ENCODE results near the gene TMEM101. TPM values are rescaled to one million over a fixed set of nuclear protein-coding genes. Genes with fewer than 3 reads are reported as not detected.
"Not testable (repeated sequence)": the region's sequence is repeated elsewhere in the genome, so short reads cannot be mapped to it uniquely, and the experiment has no call there.

Gene TMEM101
- total and polyA plus RNA-seq, 4 donors = 28.7 to 43.5 (median 33.1) TPM

DNA sequence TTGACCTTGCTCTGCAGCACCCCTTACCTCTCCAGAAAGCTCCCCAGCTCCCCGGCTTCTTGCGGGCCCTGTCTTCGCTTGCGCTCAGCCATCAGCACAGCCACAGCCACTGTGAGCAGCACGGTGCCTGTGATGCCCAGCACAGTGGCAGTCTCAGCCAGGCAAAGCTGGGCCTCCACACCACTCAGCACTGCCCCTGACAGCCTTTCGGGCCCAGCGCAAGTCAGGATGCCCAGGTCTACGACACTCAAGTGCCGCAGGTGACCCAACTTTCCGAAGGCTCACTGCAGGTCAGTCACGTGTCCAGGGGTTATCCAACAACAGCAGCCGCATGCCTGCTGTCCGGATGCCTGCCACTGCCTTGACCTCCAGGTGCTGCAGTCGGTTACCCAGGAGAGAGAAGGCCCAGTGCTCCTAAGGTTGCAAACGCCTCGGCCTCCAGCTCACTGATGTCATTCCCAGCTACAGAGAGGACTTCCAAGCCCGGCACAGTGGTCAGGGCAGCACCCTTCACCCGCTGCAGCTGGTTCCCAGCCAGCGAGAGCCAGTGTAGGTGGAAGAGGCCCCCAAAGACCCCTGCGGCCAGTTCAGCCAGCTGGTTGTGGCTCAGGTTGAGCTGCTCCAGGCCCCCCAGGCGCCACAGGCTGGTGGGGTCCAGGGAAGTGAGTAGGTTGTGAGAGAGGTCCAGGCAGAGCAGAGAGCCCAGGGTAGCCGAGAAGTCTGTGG lies 8.9 kb upstream of the TMEM101 start:
- Histone ChIP-seq H3K36me3 (ENCODE audit: control insufficient read depth in 4 of 4, insufficient read depth in 4 of 4, low read length in 4 of 4) (peaks cover 0 to 14% (median 0%) of the 10 kb centered on the region in 4 donors), H3K27ac (ENCODE audit: low read depth in 1 of 2, low read length in 1 of 2) (no peak overlapping the region), H3K9ac (ENCODE audit: insufficient read depth in 1 of 2, low read length in 2 of 2) (no peak overlapping the region), H3K9me3 (ENCODE audit: control insufficient read depth in 4 of 4, insufficient read depth in 3 of 4, low read length in 3 of 4) (no peaks in the 10 kb centered on the region), H3K4me1 (ENCODE audit: control insufficient read depth in 5 of 5, insufficient read depth in 5 of 5, low read length in 5 of 5) (no peaks in the 10 kb centered on the region), H3K27me3 (ENCODE audit: control insufficient read depth in 3 of 3, insufficient read depth in 3 of 3, low read length in 2 of 3) (no peaks in the 10 kb centered on the region), H3K4me3 (no peak overlapping the region)
- TF ChIP-seq, protein P1, sequence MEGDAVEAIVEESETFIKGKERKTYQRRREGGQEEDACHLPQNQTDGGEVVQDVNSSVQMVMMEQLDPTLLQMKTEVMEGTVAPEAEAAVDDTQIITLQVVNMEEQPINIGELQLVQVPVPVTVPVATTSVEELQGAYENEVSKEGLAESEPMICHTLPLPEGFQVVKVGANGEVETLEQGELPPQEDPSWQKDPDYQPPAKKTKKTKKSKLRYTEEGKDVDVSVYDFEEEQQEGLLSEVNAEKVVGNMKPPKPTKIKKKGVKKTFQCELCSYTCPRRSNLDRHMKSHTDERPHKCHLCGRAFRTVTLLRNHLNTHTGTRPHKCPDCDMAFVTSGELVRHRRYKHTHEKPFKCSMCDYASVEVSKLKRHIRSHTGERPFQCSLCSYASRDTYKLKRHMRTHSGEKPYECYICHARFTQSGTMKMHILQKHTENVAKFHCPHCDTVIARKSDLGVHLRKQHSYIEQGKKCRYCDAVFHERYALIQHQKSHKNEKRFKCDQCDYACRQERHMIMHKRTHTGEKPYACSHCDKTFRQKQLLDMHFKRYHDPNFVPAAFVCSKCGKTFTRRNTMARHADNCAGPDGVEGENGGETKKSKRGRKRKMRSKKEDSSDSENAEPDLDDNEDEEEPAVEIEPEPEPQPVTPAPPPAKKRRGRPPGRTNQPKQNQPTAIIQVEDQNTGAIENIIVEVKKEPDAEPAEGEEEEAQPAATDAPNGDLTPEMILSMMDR (IDR thresholded peaks at IDR 0.05; ENCODE audit: control extremely low read depth, extremely low read depth) = no peak
- no peak for ATAC-seq (ENCODE audit: insufficient read depth, low FRiP score)
- no peak for DNase-seq
- WGBS, 2 donors = 92% methylated on average over 22 of the region's 22 CpGs

DNA sequence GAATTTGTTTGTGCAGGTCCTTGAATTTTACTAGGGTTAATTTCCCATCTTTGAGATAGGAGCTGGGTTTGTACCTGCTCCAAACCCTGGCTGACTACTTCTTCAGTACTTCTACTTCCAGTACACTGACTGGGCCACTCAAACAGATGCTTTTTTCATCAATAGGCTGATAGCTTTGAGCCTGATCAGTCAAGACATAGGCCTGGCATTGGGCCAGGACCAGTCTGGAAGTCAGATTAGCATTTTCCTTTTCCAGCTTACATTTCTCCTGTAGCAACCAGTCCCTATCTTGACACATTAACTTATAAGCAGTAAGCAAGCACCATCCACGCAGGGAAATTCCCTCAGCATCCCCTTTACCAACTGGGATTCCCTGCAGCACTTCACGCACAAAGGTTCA lies 7.5 kb upstream of the TMEM101 start:
- H3K4me1 ChIP-seq (ENCODE audit: control insufficient read depth in 5 of 5, insufficient read depth in 5 of 5, low read length in 5 of 5) = no peaks in the 10 kb centered on the region
- H3K9ac ChIP-seq (ENCODE audit: insufficient read depth in 1 of 2, low read length in 2 of 2) = no peak overlapping the region
- H3K27ac ChIP-seq (ENCODE audit: low read depth in 1 of 2, low read length in 1 of 2) = no peak overlapping the region
- no peaks in the 10 kb centered on the region for H3K9me3 ChIP-seq (ENCODE audit: control insufficient read depth in 4 of 4, insufficient read depth in 3 of 4, low read length in 3 of 4)
- no peaks in the 10 kb centered on the region for H3K27me3 ChIP-seq (ENCODE audit: control insufficient read depth in 3 of 3, insufficient read depth in 3 of 3, low read length in 2 of 3)
- H3K4me3 ChIP-seq = no peak overlapping the region
- DNase-seq (no peak), ATAC-seq (ENCODE audit: insufficient read depth, low FRiP score) (no peak)
- H3K36me3 ChIP-seq (ENCODE audit: control insufficient read depth in 4 of 4, insufficient read depth in 4 of 4, low read length in 4 of 4) = peaks cover 0 to 9% (median 0%) of the 10 kb centered on the region in 4 donors
- TF ChIP-seq, protein P1 (IDR thresholded peaks at IDR 0.05; ENCODE audit: control extremely low read depth, extremely low read depth) = no peak
- WGBS, 2 donors = 93 to 94% methylated on average over 2 of the region's 2 CpGs

DNA sequence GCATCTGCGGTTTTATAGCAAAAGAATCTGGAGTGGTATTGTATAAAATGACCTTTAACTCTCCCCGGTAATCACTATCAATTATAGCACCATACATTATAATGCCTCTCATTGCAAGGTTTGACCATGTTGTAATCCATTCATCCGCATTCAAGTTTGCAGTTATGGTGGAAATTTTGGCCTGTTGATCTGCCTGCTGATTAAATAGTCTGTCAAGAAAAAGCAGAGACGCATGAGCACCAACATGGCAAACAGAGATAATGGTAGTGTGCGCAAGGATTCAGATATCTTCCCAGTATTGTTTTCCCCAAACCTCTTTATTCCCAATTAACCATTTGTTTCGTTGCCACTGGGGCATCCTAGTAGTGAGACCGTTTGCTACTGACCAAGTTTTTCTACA lies 6.5 kb upstream of the TMEM101 start:
- not testable (repeated sequence) for H3K4me3 ChIP-seq; ATAC-seq (ENCODE audit: insufficient read depth, low FRiP score); H3K36me3 ChIP-seq (ENCODE audit: control insufficient read depth in 4 of 4, insufficient read depth in 4 of 4, low read length in 4 of 4); H3K27me3 ChIP-seq (ENCODE audit: control insufficient read depth in 3 of 3, insufficient read depth in 3 of 3, low read length in 2 of 3); H3K27ac ChIP-seq (ENCODE audit: low read depth in 1 of 2, low read length in 1 of 2); H3K9ac ChIP-seq (ENCODE audit: insufficient read depth in 1 of 2, low read length in 2 of 2); H3K9me3 ChIP-seq (ENCODE audit: control insufficient read depth in 4 of 4, insufficient read depth in 3 of 4, low read length in 3 of 4); DNase-seq; H3K4me1 ChIP-seq (ENCODE audit: control insufficient read depth in 5 of 5, insufficient read depth in 5 of 5, low read length in 5 of 5)
- WGBS, 2 donors = 94 to 95% methylated on average over 7 of the region's 7 CpGs

DNA sequence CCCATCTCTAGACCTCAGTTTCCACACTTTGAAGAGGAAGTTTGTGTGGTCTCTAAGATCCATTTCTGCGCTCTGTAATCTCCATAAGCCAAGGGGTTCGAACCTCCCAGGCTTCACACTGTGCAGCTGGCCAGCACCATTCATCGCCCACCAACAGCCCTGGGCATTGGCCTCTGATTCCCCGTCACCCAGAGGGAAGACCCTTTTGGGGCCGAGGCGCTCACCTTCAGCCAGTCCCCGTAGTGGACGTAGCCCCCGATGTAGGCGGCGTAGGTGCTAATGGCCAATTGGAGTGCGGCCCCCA lies 678 bp downstream of the TMEM101 start:
- H3K4me1 ChIP-seq (ENCODE audit: control insufficient read depth in 5 of 5, insufficient read depth in 5 of 5, low read length in 5 of 5) = peaks cover 0 to 7% (median 0%) of the 10 kb centered on the region in 5 donors
- H3K27me3 ChIP-seq (ENCODE audit: control insufficient read depth in 3 of 3, insufficient read depth in 3 of 3, low read length in 2 of 3) = no peaks in the 10 kb centered on the region
- H3K9ac ChIP-seq (ENCODE audit: insufficient read depth in 1 of 2, low read length in 2 of 2) = peak overlapping the region in 1 of 2 donors; percentile 66
- WGBS, 2 donors = 15% methylated on average over 12 of the region's 12 CpGs
- H3K27ac ChIP-seq (ENCODE audit: low read depth in 1 of 2, low read length in 1 of 2) = peak overlapping the region; percentile 82
- TF ChIP-seq, protein P1 (IDR thresholded peaks at IDR 0.05; ENCODE audit: control extremely low read depth, extremely low read depth) = no peak
- no peaks in the 10 kb centered on the region for H3K9me3 ChIP-seq (ENCODE audit: control insufficient read depth in 4 of 4, insufficient read depth in 3 of 4, low read length in 3 of 4)
- DNase-seq (no peak), ATAC-seq (ENCODE audit: insufficient read depth, low FRiP score) (no peak)
- peaks cover 0 to 18% (median 8%) of the 10 kb centered on the region in 4 donors for H3K36me3 ChIP-seq (ENCODE audit: control insufficient read depth in 4 of 4, insufficient read depth in 4 of 4, low read length in 4 of 4)
- peak overlapping the region; percentile 87 for H3K4me3 ChIP-seq

Data from lung (tissue), 12 donors.